Measurements from ENCODE around the gene PPTC7. TPM values are rescaled to one million over a fixed set of nuclear protein-coding genes. Genes with fewer than 3 reads are reported as not detected.
A peak's percentile ranks its signal among the peaks of the same experiment; 100 is the strongest.

The PPTC7 gene
- total and polyA plus RNA-seq, 2 of the 13 experiments (the other 11 are each of a cell fraction or from before 2014, with no cell fraction given) = 4.8 to 12.3 TPM

GRCh38 chr12:110582276-110583136 is 612 bp downstream of the PPTC7 start (continued):
- no peak for TF ChIP-seq RNF219 (CRISPR knock-in tag; IDR thresholded peaks at IDR 0.05)
- TF ChIP-seq KDM1A (CRISPR knock-in tag; IDR thresholded peaks at IDR 0.05) = no peak
- TF ChIP-seq DNMT1 (CRISPR knock-in tag; IDR thresholded peaks at IDR 0.05) = no peak
- no peak for TF ChIP-seq CBX2 (IDR thresholded peaks at IDR 0.05; ENCODE audit: low read depth, low read length)
- TF ChIP-seq CBX2 (CRISPR knock-in tag; IDR thresholded peaks at IDR 0.05; ENCODE audit: low read depth) = no peak
- TF ChIP-seq WIZ (CRISPR knock-in tag; IDR thresholded peaks at IDR 0.05) = no peak
- peak; percentile 28; the same call in 1 of the 2 replicates for TF ChIP-seq ZNF574 (CRISPR knock-in tag; IDR thresholded peaks at IDR 0.05)
- TF ChIP-seq ZNF589 (CRISPR knock-in tag; conservative IDR thresholded peaks at IDR 0.05) = no peak
- TF ChIP-seq NFRKB (IDR thresholded peaks at IDR 0.05) = no peak
- TF ChIP-seq PRMT3 (CRISPR knock-in tag; IDR thresholded peaks at IDR 0.05; ENCODE audit: borderline replicate concordance, low read depth) = no peak
- TF ChIP-seq MIXL1 (CRISPR knock-in tag; IDR thresholded peaks at IDR 0.05) = no peak
- peak; percentile 68; the same call in 1 of the 2 replicates for TF ChIP-seq LBX2 (CRISPR knock-in tag; IDR thresholded peaks at IDR 0.05; ENCODE audit: borderline replicate concordance)
- no peak for TF ChIP-seq TRIM24 (CRISPR knock-in tag; IDR thresholded peaks at IDR 0.05)
- no peak for TF ChIP-seq FOXA1 (IDR thresholded peaks at IDR 0.05)
- no peak for TF ChIP-seq FOXA1 (CRISPR knock-in tag; IDR thresholded peaks at IDR 0.05)
- TF ChIP-seq TGIF2 (CRISPR knock-in tag; IDR thresholded peaks at IDR 0.05) = 0 out of 2 replicates have a peak, but pooled peaks have one; percentile 35
- no peak for TF ChIP-seq AHDC1 (CRISPR knock-in tag; IDR thresholded peaks at IDR 0.05; ENCODE audit: borderline replicate concordance)
- no peak for TF ChIP-seq DRAP1 (CRISPR knock-in tag; IDR thresholded peaks at IDR 0.05)
- no peak for TF ChIP-seq ZNF83 (CRISPR knock-in tag; IDR thresholded peaks at IDR 0.05; ENCODE audit: borderline replicate concordance)
